ENCODE results near the gene EVC2.

DNA sequence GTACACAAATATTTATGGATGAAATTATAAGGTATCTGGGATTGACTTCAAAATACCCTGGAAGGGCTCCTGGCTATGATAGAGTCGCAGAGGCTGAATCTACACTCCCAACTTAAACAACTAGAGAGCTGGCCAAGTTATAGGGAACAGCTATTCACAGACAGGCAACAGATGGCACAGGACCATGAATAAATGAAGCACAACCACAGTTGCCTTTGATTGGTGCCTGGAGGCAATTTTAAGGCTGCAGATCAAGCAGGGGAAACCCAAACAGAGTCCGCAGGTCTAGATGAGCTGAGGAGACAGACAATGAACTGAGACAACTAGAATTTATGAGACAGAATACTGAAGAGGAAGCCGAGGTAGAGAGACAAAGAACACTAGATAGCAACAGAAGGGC, 155.9 kb downstream of the EVC2 start:
- TF ChIP-seq, protein P1, sequence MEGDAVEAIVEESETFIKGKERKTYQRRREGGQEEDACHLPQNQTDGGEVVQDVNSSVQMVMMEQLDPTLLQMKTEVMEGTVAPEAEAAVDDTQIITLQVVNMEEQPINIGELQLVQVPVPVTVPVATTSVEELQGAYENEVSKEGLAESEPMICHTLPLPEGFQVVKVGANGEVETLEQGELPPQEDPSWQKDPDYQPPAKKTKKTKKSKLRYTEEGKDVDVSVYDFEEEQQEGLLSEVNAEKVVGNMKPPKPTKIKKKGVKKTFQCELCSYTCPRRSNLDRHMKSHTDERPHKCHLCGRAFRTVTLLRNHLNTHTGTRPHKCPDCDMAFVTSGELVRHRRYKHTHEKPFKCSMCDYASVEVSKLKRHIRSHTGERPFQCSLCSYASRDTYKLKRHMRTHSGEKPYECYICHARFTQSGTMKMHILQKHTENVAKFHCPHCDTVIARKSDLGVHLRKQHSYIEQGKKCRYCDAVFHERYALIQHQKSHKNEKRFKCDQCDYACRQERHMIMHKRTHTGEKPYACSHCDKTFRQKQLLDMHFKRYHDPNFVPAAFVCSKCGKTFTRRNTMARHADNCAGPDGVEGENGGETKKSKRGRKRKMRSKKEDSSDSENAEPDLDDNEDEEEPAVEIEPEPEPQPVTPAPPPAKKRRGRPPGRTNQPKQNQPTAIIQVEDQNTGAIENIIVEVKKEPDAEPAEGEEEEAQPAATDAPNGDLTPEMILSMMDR (IDR thresholded peaks at IDR 0.05): no peak
- TF ChIP-seq POLR2A (IDR thresholded peaks at IDR 0.05): no peak
